ENCODE results near the gene OTOP1.
"Not testable (repeated sequence)": the region's sequence is repeated elsewhere in the genome, so short reads cannot be mapped to it uniquely, and the experiment has no call there.

Gene OTOP1

DNA sequence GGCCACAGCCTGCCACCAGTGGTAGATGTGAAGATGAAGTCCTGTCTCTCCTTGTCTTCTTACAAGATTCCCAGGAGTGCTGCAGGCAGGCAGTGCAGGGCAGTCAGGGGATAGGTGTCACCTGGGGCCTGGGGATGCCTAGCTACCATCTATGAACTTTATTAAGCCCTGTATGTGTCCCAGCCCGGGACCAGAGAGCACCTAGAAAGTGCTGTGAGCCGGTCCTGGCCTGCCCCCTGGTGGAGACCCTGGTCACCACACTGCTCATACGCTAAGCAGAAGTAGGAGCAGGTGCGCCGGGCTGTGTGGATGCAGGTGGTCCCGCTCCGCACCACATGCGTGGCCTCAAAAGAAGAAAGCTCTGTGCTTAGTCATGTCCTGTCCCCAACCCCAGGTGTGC is 81.1 kb downstream of the OTOP1 start:
- peak; percentile 37 for TF ChIP-seq CTCF (IDR thresholded peaks at IDR 0.05; ENCODE audit: borderline replicate concordance, control extremely low read depth, extremely low read depth, insufficient read depth, missing control alignments)
- in situ Hi-C loops (cut with MboI; ENCODE audit: low sequenced_read_pairs, unreplicated experiment), result not testable (repeated sequence)
- peak; percentile 24 for DNase-seq (ENCODE audit: low spot score)

GRCh38 chr4:4143376-4143775 is 83.4 kb downstream of the OTOP1 start:
- in situ Hi-C loops (cut with MboI; ENCODE audit: low sequenced_read_pairs, unreplicated experiment); DNase-seq (ENCODE audit: low spot score): not testable (repeated sequence)

DNA sequence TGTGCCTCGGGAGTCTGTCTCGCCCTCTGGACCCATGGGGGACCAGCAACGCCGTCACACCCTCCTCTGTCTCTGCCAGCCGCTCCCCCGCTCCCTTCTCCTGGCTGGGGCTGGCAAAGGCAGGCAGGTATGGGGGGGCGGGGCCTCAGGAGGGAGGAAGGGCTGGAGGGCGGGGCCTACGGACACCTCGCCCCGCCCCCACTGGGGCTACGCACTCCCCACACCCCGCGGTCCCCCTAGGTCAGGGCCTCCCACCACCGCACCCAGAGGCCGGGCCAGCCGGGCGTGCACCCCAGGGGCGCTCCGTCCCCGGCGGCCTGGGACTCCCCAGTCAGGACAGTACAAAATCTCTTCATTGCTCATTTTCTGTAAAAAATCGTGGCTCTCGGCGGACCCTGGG is 84.0 kb downstream of the OTOP1 start:
- peak; percentile 29 for DNase-seq (ENCODE audit: low spot score)
- in situ Hi-C loops (cut with MboI; ENCODE audit: low sequenced_read_pairs, unreplicated experiment), result not testable (repeated sequence)

DNA sequence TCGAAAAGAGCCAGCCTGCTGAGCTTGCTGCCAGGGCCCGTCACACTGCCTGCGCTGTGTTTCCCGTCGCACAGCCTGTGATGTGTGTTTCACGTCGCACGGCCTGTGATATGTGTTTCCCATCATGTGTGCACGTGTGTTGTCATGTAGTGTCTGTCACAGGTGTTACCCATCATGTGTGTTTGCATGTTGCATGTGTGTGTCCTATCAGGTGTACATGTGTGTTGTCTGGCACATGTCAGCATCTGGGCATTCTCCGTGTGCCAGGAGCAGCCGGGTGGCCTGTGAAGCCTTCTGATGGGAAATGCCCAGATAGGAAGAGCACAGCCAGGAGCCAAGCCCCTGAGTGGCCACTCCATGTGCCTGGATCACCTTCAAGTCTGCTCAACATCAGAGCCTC is 85.5 kb downstream of the OTOP1 start:
- DNase-seq (ENCODE audit: low spot score); in situ Hi-C loops (cut with MboI; ENCODE audit: low sequenced_read_pairs, unreplicated experiment): not testable (repeated sequence)

Data from GM13976 (cell line).